Right hindlimb (tissue), 1 donor: ENCODE measurements around the gene METTL21C.
A peak's percentile ranks its signal among the peaks of the same experiment; 100 is the strongest.

Experiments used
- DNase-seq: peaks from one replicate; pipeline ENCODE4 v3.0.0-alpha.2; 2018

METTL21C gene

DNA sequence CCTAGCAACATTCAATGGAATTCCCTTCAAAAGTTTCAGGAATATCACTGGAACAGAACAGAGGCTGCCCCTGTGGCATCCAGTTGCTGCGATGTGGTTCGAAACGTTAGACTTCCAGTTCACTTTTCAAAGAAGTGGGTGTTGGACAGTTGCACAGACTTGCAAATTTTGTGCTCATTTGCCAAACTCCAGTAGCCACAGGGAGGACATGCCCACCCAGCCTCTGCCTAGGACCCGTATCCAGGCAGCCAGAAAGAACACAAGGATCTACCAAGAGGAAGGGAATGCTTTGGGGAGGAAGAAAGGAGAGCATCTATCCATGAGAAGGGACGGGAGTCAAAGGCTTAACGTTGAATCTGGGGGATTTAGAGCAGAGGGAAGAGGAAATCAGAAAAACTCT is at the start of gene METTL21C:
METTL21C (minus strand) TSS at position 108 of the 400 bp plus-strand sequence. CDS start 546 bp downstream, outside the sequence.
- DNase-seq = no peak

DNA sequence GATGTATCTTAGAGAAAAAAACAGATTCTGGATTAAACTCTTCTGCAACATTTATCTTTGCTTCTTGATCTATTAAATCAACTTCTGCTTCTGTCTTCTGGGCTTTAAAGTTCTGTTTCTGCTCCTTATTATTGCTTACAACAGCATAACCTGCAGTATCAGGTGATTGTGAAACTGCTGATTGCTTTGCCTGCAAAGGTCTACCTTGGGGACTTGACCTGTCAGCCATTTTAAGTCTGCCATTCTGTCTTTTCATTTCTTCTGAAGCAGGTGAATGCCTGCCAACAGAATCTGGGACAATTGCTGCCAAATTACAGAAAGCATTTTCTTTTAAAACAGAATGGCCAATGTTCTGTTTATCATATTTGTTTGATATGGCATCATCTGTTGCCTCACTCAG is 47.7 kb upstream of the METTL21C start:
- DNase-seq = no peak

DNA sequence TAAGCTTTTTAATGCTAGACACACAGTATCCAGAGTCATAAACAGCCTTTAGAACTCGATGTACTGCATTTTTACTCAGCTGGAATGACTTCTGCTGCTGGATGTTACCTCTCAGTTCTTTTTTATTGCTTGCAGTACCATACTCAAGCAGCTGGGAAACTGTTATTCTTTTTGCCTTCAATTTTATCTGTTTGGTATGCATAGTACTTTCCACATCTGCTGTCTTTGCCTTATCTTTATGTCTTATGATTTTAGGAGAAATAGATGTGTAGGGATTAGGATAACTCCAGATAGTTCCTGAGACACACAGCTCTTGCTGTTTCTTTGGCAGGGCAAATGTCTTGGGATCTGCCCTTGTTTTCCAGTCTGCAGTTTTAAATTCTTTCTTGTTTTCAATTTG is 47.3 kb upstream of the METTL21C start:
- no peak for DNase-seq

DNA sequence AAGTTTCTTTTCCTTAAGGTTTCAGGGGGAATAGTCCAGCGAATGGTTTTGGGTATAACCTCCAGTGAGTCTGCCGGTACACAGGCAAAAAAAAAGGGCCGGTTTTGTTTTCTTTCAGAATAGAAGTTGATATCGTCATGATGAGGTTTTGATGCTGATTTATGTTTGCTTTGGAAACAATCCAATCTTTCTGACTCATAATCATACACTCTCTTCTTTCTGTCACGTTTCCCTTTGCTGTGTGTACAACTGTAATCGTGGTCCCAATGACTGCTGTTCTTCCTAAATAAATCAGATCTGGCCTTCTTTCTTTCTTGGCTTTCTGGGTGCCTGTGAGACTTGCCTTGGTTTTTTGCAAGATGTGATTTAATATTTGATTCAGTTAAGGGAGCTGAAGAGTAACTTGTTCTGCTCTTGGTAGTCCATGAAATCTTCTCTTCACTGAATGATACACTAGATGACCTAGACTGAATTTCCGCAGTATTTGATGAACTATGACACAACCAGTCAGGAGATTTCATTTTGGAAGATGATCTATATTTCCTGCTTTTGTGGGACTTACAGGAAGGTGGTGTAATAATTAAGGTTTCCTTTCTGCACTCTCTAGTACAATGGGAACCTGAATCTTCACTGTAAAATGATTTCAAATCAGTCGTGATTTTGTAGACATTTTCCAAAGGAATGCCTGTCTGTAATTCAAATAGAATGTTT is 34.9 kb upstream of the METTL21C start:
- no peak for DNase-seq

DNA sequence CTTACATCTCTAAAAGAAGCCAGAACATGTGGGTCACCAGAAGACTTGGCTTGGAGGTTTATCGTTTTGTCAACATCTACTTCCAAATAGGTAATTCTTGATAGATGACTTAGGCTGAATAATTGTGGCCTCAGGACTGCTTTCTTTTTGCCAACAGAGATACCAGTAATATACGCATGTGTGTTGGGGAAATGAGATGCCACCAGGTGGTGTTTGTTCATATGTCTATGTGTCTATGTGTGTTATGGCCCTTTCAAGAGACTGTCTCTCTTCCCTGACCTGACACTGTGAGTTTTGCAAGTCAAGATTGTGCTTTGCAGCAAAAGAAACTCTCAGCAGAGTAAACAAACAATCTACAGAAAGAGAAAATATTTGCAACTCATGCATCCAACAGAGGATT is 31.6 kb upstream of the METTL21C start:
- no peak for DNase-seq

DNA sequence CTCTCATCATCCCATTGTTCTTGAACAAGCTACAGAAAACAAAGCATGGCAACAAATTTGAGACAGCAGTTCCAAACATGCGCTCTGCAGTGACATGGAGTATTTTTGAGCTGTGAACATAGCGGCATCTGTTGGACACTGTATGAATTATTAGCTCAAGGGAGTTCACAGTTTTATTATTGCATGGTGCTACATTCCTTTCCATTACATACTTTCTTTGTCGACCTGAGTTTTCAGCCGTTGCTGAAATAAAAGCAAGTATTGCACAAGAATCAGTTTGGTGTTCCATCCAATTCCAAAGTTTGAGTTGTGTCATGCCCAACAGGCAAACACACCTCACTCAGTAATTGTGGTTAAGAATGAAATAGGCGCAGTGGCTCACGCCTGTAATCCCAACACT is 30.1 kb upstream of the METTL21C start:
- DNase-seq = no peak

DNA sequence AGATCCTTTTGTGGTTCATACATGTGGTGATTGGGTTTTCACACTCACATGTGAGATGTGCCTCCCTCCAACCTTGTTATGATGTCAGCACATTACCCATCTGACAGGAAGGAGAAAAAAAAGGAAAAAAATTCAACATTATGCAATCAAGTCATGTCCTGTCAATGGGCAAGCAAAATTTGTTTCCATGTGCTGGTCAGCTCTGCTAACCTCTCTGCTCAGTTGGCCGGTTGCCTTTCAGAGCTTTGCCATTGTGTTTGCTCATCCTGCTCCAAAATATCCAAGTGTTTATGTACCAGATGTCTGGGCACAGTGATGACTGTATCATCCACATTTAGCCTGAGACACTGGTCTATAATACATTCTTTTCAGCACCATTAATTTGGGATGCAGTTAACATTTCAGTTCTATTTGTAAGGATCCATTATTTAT is 27.0 kb upstream of the METTL21C start:
- DNase-seq = no peak

DNA sequence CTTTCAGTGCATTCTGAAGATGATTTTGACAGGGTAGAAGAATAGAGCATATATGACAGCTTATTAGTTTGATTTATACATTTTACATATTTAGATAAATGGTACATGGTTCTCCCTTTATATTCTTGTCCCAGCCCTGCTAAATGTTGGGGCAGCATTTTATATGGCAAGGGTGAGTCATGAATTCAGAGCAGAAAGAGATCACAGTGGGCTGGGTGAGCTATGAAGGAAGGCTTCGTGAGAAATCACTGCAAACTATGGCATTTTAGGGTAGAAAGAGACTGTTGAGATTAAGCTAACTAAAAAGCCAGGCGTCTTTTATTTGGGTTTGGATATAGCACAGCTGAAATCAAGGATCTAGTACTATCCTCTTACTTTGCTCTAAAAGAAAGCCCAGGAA is 23.9 kb upstream of the METTL21C start:
- DNase-seq = no peak

DNA sequence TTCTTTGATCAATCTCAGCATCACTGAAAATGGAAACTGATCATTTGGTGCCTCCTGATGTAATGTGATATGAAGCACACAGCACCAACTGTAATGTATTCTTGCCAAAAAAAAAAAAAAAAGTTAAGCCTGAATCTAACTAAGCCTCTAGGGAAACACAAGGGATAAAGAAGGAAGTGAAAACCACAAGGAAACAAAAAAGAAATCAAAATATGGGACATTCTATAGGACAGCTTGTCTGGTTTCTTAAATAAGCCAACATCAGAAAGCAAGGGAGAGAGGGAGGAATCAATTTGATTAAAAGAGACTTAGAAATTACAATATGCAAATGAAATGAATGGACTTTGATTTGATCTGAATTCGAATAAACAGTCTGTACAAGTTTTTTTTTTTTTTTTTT is 20.6 kb upstream of the METTL21C start:
- DNase-seq = no peak

DNA sequence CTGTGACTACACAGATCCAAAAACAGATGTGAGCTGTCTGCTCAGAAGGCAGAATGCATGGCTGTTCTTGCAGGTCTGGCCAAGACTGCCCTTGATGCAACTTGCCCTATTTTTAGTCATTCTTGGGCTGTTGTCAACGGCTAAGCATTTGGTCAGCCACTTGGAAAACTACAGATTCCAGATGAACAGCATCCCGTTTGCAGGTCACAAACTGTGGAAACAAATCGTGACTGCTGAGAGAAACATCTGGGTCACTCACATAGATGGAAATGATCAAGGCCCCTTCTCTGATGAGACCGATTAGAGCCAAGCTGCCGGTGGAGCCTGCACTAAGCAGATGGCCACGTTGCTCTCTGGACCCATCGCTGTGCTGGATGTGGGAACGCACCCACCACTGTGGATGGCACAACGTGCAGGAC is 15.4 kb upstream of the METTL21C start:
- DNase-seq = no peak

DNA sequence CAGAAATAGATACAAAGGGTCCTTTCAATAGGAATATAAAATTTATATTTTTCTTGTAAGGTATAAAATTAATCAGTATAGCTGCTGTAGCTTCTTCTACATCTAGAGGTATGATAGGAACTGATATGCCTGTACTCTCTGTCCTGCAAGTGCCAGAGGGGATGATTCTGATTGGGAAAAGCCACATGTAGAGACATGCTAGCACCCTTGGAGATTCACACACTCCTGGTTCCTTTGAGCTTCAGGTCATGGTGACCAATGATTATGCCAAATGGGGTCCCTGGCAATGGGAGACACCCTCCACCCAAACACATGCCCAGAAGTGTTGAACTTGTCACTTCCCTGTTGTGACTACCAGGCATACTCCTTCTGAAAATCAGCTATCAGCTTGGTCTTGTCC is 14.7 kb upstream of the METTL21C start:
- no peak for DNase-seq

DNA sequence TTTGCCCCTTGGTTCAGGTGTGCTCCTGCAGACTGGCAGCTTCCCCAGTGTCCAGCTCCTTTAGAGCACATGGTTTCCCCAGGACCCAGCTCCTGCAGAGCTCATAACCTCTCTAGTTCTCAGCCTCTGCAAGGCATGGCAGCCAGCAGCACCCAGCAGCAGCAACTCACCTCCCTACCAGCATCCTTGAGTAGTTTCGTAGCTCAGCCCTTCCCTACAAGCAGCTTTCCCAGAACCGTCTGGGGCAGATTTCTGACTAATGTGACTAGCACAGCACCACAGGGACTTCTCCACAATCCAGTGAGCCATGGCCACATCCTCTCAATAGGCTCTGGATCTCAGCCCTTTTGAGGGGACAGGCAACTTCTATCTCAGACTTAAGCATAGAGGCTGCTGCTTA is 14.1 kb upstream of the METTL21C start:
- DNase-seq = no peak

DNA sequence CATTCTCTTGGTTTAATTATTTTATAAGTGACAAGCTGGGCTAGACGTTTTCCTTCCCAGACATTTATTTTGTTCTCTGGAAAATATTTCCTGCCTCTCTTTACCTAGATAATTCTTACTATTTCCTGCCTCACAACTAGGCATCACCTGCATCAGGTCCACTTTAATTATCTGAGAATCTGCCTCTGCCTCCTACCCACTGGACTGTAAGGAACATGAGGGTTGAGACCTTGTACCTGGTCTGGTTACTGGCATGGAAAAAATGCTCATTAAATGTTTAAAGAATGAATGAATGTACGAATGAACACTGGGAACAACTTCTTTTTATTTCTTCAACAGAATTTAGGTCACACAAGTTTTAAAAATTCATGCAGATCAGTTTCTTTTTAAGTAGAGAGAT is 13.4 kb upstream of the METTL21C start:
- no peak for DNase-seq

DNA sequence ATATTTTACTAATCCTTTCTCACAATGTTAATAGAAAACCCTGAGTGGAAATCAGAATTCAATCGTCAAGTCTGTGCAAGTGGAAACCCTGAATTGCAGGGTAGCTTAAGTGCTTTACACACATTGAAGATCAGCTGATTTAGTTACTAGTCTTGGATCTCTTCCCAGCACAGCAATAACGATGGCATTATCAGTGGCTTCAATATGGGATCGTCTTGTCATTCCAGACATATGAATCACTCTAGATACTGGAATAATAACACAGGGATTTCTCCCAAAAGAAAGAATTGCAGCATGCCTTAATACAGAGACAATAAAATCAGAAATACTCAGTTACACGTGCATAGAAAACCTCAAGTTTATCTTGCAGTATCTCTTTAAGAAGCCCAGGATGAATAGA is 12.6 kb upstream of the METTL21C start:
- DNase-seq = no peak

DNA sequence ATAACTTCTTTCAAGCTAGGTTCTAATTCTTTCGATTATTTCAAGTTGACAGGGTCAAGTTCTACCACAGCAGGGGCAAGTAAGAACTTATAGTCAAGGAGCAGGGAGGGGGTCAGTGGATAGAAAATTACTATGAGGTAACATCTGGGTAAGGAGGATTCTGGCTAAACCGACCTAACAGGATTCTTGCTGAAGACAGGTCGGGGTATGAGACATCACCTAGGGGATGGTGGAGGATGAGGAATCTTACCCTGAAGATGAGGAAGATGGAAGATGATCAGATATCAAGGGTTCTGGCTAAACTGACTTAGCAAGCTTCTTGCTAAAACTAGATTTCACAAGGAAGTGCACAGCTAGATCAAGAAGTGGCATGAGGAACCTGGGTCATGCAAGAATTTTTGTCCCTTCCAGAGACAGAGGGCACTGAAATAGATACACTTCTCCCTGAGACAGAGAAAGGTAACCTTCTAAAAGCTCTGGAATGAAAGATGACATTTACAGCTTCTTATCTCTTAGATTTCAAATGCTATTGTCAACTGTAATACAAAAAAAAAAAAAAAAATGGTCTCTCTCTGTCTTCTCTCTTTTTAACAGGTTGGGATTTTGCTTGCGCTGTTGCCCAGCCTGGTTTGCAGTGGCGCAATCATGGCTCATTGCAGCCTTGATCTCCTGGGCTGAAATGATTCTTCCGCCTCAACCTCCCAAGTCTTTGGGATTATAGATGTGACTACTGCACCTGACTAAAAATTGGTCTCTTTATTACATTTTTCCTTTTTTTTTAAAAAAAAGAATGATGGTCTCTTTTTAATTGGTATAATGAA is 9.6 kb upstream of the METTL21C start:
- DNase-seq = no peak

DNA sequence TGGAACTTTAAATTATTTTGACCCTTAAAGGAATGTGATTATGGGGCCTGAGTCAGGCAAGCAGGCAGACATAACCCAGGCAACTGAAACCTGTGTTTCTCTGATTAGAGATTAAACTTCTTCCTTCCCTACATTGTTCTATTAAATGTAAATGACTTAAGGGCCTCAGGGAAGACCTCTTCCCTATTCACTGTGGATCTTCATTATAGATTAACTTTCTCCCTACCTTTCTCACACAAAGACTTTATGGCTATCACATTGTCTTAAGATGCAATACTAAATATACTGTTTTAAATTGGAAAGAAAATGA is 8.8 kb upstream of the METTL21C start:
- DNase-seq = no peak

DNA sequence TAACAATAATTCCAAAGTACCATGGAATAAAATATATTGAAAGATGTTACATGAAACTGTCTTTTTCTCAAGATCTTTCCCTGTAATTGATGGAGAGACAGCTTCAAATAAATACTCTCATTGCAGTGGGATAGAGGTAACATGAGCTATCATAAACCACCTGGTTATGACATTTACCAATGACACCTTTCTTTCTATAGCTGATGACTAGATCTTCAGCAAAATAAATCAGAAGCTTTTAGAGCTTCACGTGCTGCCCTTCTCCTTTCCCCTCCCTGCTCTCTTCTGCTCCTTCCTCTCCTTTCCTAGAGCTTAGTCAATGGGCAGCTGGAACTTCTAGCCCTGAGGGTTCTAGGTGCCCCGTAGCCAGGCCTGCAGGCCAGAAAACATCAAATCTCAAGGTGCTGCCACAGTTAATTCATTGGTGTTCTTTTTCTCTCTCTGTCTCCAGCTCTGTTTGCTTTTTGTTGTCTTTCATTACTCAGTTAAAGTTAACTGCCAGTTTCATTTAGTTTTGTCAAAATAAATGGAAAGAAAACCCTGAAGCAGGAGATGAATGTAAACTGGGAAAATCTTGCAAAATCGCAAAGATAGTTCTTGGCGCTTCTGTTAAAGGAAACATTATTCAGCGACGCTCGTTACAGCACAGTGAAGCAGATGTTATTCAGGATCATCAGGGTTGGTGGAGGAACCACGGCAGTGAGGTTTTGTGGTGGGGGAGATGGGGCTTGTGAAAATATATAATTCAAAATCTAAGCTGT is 8.3 kb upstream of the METTL21C start:
- DNase-seq = no peak

DNA sequence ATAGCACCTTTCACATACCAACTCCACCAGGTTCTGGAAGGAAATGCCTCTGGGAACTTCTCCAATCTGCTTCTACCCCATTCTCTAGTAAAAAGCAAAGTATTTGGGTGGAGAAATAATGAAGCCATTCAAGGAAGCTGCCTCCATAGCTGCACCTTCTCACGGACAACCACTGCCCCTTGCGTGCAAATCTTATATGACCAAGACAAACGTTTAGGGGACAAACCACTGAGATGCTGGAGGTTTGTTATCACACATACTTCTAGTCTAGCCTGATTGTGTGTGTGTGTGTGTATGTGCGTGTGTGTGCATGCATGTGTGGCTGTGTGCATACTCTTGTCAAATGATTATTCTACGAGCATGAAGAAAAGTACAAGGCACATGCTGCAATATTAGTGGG is 6.5 kb upstream of the METTL21C start:
- DNase-seq = no peak

DNA sequence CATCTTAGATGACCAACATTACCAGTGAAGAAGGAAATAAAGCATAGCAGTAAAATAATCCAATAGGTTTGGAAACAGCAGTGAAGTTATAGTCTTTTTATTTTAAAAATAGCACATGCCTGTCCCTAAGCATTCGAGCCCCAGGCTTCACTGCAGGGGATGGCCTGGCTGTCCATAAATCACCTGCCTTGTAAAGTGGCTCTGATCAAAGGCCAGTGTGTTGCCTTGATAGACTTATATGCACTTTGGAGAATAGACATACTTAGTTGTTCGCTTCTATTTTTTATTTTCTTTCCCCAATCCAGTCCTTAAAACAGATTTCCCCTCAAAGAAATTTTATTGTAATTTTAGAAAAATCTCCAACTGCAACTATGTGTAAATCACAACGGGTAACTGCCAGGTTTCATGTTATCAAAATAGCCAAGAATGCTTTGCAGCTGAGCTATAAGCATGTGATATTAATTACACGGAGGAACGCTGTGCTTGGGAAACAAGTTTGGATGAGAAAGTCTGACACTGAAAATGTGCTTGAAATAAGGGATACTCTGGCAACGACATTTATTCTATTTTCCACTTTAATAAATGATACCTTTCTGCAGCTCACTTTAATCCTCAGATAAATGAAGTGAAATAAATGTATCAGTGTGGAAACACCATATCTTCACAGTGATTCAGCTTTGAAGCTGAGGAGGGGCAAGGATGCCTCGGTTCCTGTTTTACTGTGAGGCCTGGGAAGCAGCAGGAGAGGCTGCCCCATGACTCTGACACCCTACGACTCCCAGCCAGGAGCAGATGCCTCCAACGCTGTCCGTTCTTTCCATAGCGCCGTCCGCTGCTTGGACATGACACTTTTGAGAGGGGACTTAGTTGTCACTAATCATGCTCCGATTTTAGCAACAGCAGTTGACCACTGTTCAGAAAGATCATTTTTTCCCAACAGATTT is 5.5 kb upstream of the METTL21C start:
- peak; percentile 43 for DNase-seq

DNA sequence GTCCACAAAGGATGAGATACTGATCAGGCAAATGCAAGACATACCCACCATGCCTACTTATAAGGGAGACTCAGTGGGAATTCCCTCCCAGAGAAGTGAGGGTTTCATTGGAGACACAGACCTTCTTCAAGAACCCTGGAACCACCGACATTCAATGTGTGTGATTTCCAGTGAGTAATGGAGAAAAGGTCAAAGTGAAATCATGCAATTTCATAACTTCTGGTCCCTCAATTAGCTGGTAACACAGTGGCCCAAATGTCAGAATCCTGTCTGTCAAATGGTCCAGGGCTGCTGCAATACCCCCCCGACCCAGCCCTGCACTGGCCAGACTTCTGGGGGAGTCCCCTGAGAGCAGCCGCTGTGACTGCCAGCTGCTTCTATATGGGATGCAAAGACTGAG is 4.7 kb upstream of the METTL21C start:
- no peak for DNase-seq

DNA sequence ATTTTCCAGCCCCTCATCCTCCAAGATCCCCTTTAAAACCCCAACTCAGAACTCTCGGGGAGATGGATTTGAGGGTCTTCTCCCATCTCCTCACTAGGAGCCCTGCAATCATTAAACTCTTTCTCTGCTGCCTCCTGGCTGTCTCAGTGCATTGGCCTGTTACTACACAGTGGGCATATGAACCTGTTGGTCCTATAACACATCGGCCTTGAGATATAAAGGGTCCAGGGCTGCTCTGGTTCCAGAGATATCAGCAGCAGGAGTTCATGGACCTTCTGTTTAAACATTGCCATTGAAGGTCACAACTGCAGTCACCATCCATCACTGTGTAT is 3.8 kb upstream of the METTL21C start:
- no peak for DNase-seq

DNA sequence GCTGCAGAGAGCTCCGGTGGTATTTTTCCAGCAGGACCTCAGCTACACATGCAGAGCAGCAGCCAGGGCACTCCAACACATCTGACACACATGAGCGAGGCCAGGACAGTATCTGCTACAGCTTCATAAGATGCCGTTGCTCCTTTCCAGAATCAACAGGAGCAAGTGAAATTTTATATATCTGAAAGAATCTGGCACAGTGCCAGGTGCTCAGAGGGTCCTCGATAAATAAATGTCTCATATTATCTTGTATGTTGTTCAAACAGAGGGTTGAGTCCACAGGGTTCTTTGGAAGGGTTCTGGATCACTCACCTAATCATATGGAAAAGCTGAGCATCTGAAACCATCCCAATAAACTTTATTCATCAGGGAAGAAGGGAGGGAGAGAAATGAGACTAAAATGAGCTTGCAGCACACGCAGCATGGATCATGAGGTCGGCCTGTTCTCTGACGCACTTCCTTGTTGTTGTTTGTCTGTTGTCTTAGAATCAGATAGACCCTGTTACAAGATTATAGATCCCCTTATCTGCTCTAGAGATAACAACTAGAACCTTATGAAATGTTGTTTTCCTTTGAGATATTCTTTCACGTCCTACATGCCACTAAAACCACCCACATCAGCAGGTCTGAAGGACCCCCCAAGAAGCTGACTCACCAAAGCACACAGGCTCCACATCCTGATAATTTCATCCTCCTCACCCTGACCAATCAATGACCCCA is 3.2 kb upstream of the METTL21C start:
- no peak for DNase-seq
